PFSK-1 (cell line): ENCODE results near the gene PLK5.

Source experiments
- FOXP2 ChIP-seq: optimal IDR thresholded peaks from 2 replicates; pipeline ENCODE3; 2011; ENCODE audit warnings: borderline replicate concordance, control low read depth, inconsistent platforms; ENCODE audit not compliant: insufficient read depth; ENCODE audit errors: extremely low read length, extremely low read depth
- POLR2AphosphoS5 ChIP-seq: IDR thresholded peaks from 2 replicates; pipeline ENCODE4 v1.6.1; 2012; ENCODE audit warnings: low read depth, mild to moderate bottlenecking, control low read depth, low read length, moderate library complexity
- SIN3A ChIP-seq: IDR thresholded peaks from 2 replicates; pipeline ENCODE4 v1.6.1; 2012; ENCODE audit warnings: mild to moderate bottlenecking, low read length, moderate library complexity, borderline replicate concordance; ENCODE audit not compliant: insufficient read depth
- TAF1 ChIP-seq: IDR thresholded peaks from 2 replicates; pipeline ENCODE4 v1.6.1; 2012; ENCODE audit warnings: low read length, control low read depth, borderline replicate concordance; ENCODE audit not compliant: insufficient read depth
- TF ChIP-seq, protein P1 (sequence below), 2 experiments: IDR thresholded peaks; 2 replicates each; pipeline versions ENCODE4 v1.6.1 to v1.8.0; 2011 to 2012; ENCODE audit warnings: low read depth in 2 of 2, low read length in 2 of 2, control low read depth in 1 of 2, inconsistent platforms in 1 of 2, mild to moderate bottlenecking in 1 of 2, moderate library complexity in 1 of 2; ENCODE audit not compliant: insufficient read depth in 1 of 2

The PLK5 gene

DNA sequence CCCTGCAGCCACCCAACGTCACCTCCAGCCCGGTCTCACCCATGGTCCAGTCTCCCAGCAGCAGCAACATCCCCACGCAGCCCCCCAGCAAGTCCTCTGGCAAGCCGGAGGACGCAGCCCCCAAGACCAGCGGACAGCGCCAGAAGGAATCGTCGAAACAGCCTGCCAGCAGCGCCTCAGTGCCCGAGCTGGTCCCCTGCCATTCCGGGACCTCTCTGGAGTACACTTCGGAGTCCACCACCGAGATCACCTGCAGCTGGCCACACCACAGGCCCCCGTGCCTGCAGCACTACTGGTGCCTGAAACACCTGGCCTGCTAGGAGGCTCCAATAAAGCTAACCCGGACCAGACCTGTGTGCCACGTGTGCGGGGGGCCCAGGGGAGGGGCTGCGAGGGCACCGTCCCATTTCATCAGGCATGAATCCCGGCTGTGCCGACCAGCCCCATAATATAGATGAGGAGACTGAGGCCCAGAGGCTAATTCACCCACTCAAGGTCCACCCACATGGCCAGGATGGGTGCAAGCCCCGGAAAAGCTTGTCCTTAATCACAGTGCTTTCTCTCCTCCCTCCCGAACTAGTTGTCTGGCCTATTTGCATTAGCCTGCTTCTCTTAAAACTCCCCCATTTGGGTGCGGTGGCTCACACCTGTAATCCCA lies 26.2 kb upstream of the PLK5 start:
- TF ChIP-seq FOXP2, result no peak
- no peak for TF ChIP-seq SIN3A
- TF ChIP-seq, protein P1, sequence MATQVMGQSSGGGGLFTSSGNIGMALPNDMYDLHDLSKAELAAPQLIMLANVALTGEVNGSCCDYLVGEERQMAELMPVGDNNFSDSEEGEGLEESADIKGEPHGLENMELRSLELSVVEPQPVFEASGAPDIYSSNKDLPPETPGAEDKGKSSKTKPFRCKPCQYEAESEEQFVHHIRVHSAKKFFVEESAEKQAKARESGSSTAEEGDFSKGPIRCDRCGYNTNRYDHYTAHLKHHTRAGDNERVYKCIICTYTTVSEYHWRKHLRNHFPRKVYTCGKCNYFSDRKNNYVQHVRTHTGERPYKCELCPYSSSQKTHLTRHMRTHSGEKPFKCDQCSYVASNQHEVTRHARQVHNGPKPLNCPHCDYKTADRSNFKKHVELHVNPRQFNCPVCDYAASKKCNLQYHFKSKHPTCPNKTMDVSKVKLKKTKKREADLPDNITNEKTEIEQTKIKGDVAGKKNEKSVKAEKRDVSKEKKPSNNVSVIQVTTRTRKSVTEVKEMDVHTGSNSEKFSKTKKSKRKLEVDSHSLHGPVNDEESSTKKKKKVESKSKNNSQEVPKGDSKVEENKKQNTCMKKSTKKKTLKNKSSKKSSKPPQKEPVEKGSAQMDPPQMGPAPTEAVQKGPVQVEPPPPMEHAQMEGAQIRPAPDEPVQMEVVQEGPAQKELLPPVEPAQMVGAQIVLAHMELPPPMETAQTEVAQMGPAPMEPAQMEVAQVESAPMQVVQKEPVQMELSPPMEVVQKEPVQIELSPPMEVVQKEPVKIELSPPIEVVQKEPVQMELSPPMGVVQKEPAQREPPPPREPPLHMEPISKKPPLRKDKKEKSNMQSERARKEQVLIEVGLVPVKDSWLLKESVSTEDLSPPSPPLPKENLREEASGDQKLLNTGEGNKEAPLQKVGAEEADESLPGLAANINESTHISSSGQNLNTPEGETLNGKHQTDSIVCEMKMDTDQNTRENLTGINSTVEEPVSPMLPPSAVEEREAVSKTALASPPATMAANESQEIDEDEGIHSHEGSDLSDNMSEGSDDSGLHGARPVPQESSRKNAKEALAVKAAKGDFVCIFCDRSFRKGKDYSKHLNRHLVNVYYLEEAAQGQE (IDR thresholded peaks at IDR 0.05; ENCODE audit: insufficient read depth in 1 of 2, low read depth in 2 of 2, low read length in 2 of 2), result no peak
- no peak for TF ChIP-seq TAF1
- TF ChIP-seq POLR2AphosphoS5, result no peak

DNA sequence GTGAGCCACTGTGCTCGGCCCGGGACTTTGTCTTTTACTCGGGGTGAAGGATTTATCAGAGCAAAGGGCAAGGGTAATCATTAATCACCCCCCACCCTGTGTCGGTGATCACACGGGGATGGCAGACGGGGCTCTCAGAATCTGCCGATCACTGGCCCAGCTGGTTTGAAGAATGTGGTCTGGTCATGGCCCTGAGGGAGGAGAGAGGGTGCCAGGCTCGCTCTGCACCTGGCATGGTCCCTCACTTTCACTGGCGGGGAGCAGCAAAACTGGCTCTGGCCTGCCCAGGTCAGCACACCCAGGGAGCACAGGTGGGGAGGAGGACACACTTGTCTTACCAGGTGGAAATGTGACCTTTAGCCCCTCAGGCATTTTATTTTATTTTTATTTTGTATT lies 22.7 kb upstream of the PLK5 start:
- TF ChIP-seq POLR2AphosphoS5 (no peak), SIN3A (no peak), TAF1 (no peak), FOXP2 (no peak)
- TF ChIP-seq, protein P1 (IDR thresholded peaks at IDR 0.05; ENCODE audit: insufficient read depth in 1 of 2, low read depth in 2 of 2, low read length in 2 of 2), result no peak

DNA sequence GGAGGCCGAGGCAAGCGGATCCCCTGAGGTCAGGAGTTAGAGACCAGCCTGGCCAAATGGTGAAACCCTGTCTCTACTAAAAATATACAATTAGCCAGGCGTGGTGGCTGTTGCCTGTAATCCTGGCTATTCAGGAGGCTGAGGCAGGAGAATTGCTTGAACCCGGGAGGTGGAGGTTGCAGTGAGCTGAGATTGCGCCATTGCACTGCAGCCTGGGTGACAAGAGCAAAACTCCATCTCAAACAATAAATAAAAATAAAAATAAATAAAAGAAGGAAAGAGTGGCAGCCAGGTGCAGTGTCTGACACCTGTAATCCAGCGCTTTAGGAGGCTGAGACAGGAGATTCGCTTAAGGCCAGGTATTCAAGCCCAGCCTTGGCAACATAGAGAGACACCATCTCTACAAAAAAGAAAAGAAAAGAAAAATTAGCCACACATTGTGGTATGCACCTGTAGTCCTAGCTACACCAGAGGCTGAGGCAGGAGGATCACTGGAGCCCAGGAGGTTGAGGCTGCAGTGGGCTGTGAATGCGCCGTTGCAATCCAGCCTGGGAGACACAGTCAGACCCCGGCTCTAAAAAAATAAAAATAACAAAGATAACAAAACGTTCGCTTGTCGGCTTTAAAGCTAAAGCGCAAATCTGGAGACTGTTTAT lies 21.3 kb upstream of the PLK5 start:
- no peak for TF ChIP-seq SIN3A
- TF ChIP-seq FOXP2, result no peak
- no peak for TF ChIP-seq POLR2AphosphoS5
- TF ChIP-seq, protein P1 (IDR thresholded peaks at IDR 0.05; ENCODE audit: insufficient read depth in 1 of 2, low read depth in 2 of 2, low read length in 2 of 2), result no peak
- no peak for TF ChIP-seq TAF1

DNA sequence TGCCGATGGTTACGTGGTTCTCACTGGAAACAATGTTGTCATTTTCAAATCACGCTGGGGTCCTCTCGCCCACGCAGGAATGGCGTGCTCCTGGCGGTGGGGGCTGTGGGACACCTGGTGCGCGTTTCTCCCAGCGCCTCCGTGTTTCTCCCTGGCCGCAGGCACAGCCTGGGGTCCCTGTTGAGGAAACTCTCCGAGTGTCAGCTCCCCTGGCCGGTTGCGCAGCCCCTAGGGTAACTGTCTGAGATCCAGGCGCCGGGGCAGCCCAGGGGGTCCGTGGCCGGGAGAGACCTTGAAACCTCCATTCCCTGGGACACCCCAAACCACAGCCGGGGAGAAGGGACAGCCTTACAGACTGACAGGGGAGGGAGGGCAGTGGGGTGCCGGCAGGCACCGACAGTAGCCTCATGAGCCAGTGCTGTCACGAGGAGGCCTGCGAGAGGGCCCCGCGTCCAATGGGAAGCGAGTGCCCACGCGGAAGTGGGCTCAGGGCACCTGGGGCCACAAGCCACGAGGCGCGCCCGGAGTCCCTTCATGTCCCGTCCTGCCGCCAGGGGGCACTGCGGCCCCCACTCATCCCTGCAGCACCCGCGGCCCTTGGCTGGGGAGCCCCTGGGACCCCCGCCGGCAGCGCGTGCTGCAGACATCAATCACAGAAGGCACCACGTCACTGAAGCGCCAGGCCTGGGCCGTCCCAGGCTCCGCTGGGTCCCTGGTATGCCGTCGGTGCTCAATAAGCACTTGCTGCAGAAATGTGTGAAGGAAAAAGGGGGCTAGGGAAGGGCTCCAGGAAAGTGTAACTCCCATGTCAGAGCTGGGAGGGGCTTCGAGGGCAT lies 20.6 kb upstream of the PLK5 start:
- TF ChIP-seq TAF1 (no peak), FOXP2 (peak; percentile 12), POLR2AphosphoS5 (no peak), SIN3A (no peak)
- TF ChIP-seq, protein P1 (IDR thresholded peaks at IDR 0.05; ENCODE audit: insufficient read depth in 1 of 2, low read depth in 2 of 2, low read length in 2 of 2), result no peak
